GM19397 (cell line): ENCODE measurements around the gene ACTL10.

Experiments
- ATAC-seq: cut with Tn5 transposase; IDR thresholded peaks from one replicate; pipeline ENCODE4 v1.9.1; 2021; ENCODE audit warnings: mild to moderate bottlenecking, moderate library complexity; ENCODE audit not compliant: unreplicated experiment

ACTL10 gene

DNA sequence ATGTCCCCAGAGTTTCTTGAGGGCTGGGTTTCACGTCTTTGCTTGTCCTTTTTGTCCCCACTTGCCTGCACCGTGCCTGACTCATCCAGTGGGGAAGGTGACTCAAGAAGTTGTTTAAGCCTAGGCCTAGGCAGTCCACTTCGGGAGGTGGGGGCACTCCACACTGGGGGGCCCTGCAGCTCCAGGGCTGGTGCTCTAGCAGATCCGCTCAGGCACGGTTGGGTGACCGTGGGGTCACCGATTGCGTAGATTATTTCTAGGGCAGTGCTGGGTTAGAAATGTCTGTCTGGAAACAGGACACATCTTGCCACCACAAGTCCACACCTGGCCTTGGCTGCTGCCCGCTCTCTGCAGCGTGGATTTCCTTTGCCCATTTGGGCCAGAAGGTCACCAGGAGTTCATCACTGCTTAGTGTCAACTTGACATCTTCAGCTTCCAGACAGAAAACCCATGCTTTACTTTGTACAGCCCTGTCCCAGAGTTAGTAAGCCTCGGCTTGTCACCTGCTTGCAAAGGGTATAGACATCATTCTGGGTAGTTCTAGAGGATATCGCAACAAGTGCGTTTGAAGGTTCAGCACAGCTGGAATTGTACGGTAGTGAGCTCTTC, 18.2 kb upstream of the ACTL10 start:
- ATAC-seq, result no peak

- no peak for ATAC-seq
Observed at GRCh38 chr20:33649201-33649681, 17.5 kb upstream of the ACTL10 start.

GRCh38 chr20:33650111-33650752, 16.5 kb upstream of the ACTL10 start:
- no peak for ATAC-seq

- ATAC-seq, result no peak
Observed at GRCh38 chr20:33650753-33651561, 15.8 kb upstream of the ACTL10 start.

- ATAC-seq, result no peak
Observed at GRCh38 chr20:33651562-33652048, 15.1 kb upstream of the ACTL10 start.

GRCh38 chr20:33653218-33653899, 13.4 kb upstream of the ACTL10 start:
- ATAC-seq, result no peak

- ATAC-seq, result no peak
Observed at GRCh38 chr20:33653900-33654596, 12.7 kb upstream of the ACTL10 start.

GRCh38 chr20:33654680-33655161, 12.0 kb upstream of the ACTL10 start:
- ATAC-seq, result no peak

GRCh38 chr20:33655164-33655563, 11.6 kb upstream of the ACTL10 start:
- no peak for ATAC-seq

DNA sequence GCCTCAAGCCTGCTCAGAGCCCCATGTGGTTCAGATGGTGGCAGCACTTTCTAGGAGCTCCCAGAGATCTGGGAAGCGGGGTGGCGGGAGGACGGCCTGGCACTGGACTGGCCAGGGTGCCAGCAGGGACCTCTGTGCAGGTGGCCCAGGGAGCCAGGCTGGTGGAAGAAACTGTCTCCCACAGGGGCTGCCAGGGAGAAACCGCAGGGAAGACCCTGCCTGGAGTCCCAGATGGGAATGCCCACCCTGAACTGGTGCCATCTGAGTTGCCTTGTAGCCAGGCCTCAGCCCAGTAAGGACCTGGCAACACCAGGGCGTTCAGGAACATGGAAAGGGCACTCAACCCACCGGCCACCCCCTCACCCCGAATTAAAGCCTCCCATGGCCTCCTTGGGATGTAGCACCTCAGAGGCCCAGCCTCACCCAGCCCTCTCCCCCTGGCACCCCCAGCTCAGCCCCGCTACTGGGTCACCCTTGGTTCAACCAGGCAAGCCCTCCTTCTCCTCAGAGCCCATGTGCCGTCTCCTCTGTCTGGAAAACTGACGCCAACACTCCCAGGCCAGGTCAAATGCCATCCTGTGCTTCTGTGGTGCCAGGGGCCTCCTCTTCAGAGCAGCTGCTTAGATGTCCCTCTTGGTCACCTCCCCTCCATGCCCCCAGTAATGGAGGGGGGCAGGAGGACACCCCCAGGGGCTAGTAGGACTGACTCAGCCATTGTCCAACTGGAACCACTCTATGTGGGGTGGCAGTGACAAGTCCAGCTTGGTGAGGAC, 10.5 kb upstream of the ACTL10 start:
- no peak for ATAC-seq

GRCh38 chr20:33656783-33657703, 9.7 kb upstream of the ACTL10 start:
- no peak for ATAC-seq

DNA sequence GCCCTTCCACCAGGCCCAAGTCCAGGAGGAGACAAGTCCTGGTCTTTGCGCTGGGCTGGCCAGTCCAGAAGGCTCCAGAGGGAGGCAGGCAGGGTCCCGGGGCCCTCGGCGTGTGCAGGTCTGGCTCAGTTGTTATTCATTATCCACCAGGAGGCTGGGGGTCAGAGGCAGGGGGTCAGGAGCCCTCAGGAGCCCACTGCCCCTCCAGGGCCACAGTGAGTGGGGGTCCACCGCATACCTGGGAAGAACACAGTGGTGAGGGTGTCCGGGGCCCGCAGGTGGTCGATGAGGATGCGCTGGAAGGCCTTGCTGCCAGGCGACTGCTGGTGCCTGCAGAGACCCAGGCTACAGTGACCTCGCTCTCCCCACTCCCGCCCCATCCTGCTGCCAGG, 9.0 kb upstream of the ACTL10 start:
- ATAC-seq, result no peak

DNA sequence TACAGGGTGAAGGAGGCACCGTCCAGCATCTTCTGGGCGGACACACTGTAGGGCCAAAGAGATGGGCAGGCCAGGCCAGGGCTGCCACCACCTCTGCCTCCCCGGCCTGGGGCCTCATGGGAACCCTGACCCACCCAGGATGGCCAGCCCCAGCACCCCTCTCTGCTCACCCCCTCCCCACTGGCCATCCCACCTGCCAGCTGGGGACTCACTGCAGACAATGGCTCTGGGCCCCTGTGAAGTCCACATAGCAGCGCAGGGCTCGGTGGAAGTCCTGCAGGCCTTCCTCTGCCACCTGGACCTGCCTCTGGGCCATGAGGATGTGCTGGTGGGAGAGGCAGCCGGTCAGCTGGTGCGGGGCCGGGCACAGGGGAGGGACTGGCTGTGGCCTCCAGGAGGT, 8.2 kb upstream of the ACTL10 start:
- no peak for ATAC-seq

DNA sequence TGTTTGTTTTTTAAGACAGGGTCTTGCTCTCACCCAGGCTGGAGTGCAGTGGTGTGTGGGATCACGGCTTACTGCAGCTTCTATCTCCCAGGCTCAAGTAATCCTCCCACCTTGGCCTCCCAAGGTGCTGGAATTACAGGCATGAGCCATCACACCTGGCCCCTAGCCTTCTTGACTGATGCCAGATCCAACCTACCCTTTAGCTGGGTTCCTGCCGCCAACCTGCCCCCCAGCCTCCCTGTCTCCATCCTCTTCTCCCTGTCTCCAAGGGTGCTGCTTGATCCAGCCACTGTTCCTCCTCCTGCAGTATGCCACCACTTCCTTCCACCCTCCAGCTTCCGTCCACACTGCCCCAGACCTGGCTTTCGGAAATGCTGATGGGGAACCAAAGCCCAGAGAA, 7.8 kb upstream of the ACTL10 start:
- ATAC-seq, result no peak

- no peak for ATAC-seq
Observed at GRCh38 chr20:33659341-33660034, 7.3 kb upstream of the ACTL10 start.

GRCh38 chr20:33660035-33660684, 6.6 kb upstream of the ACTL10 start:
- no peak for ATAC-seq

GRCh38 chr20:33660685-33661058, 6.1 kb upstream of the ACTL10 start:
- ATAC-seq, result no peak

GRCh38 chr20:33662172-33662571, 4.6 kb upstream of the ACTL10 start, which contains the start of gene C20orf144:
C20orf144 (plus strand) TSS chr20:33662327; CDS start chr20:33662346, 19 bp downstream.
- no peak for ATAC-seq
